ENCODE results near the gene AMTN.

The AMTN gene

DNA sequence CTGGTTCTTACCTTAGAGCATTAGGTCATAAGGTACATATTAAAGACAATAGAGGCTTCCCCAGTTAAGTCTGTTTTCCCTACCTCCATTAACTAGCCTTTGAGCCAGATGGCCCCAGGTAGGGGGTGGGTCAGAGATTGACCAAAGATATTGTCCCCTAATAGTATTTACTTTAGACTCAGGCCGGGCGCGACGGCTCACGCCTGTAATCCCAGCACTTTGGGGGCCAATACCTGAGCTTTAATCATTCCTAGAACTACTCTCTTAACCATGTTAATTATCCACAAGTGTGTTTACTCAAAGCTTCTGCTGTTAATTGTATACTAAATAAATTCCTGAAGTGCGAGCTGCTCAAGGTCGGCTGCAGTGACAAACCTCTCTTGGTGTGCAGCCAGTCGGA lies 45.7 kb downstream of the AMTN start:
- no peak for TF ChIP-seq TAF1 (IDR thresholded peaks at IDR 0.05; ENCODE audit: borderline replicate concordance, insufficient read depth, low read length)

DNA sequence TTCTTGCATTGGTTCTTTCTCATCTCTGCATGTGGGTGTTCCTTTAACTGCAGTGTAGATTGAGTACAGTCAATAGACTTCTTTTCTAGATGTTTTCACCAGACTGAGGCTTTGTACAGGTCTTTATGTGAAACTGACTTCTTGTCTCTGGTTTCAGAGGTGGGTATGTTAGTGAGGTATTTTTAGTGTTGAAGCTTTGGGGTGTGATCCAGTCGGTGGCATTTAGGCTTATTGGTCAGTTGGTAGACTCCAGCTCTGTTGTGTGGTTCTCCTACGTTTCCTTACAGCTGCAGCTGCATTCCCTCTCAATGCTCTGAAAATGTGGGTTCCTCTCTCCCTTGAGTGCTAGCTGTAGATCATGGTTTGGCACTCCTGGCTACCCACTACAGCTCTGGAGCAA lies 52.4 kb downstream of the AMTN start:
- TF ChIP-seq, protein P1, sequence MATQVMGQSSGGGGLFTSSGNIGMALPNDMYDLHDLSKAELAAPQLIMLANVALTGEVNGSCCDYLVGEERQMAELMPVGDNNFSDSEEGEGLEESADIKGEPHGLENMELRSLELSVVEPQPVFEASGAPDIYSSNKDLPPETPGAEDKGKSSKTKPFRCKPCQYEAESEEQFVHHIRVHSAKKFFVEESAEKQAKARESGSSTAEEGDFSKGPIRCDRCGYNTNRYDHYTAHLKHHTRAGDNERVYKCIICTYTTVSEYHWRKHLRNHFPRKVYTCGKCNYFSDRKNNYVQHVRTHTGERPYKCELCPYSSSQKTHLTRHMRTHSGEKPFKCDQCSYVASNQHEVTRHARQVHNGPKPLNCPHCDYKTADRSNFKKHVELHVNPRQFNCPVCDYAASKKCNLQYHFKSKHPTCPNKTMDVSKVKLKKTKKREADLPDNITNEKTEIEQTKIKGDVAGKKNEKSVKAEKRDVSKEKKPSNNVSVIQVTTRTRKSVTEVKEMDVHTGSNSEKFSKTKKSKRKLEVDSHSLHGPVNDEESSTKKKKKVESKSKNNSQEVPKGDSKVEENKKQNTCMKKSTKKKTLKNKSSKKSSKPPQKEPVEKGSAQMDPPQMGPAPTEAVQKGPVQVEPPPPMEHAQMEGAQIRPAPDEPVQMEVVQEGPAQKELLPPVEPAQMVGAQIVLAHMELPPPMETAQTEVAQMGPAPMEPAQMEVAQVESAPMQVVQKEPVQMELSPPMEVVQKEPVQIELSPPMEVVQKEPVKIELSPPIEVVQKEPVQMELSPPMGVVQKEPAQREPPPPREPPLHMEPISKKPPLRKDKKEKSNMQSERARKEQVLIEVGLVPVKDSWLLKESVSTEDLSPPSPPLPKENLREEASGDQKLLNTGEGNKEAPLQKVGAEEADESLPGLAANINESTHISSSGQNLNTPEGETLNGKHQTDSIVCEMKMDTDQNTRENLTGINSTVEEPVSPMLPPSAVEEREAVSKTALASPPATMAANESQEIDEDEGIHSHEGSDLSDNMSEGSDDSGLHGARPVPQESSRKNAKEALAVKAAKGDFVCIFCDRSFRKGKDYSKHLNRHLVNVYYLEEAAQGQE (IDR thresholded peaks at IDR 0.05; ENCODE audit: insufficient read depth in 1 of 2, low read depth in 2 of 2, low read length in 2 of 2), result no peak
- TF ChIP-seq POLR2AphosphoS5 (IDR thresholded peaks at IDR 0.05; ENCODE audit: low read depth, low read length) (no peak), SIN3A (IDR thresholded peaks at IDR 0.05; ENCODE audit: borderline replicate concordance, insufficient read depth, low read length) (no peak), FOXP2 (optimal IDR thresholded peaks at IDR 0.05; ENCODE audit: borderline replicate concordance, extremely low read depth, extremely low read length, insufficient read depth) (no peak), TAF1 (IDR thresholded peaks at IDR 0.05; ENCODE audit: borderline replicate concordance, insufficient read depth, low read length) (no peak)

DNA sequence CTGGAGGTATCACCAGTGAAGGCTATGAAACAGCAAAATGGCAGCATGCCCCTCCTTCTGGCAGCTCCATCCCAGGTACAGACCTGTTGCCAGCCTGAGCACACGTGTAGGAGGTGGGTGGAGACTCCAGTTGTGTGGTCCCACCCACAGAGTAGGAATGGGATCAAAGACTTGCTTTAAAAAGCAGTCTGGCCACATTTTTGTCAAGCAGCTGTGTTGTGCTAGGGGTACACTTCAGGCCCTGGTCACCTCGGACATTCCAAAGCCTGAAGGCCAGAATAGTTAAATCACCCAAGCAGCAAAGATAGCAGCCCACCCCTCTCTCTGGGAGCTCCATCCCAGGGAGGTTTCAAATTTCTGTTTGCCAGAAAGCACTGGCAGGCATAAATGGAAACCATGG lies 53.4 kb downstream of the AMTN start:
- TF ChIP-seq TAF1 (IDR thresholded peaks at IDR 0.05; ENCODE audit: borderline replicate concordance, insufficient read depth, low read length), result no peak
- TF ChIP-seq POLR2AphosphoS5 (IDR thresholded peaks at IDR 0.05; ENCODE audit: low read depth, low read length), result no peak
- TF ChIP-seq SIN3A (IDR thresholded peaks at IDR 0.05; ENCODE audit: borderline replicate concordance, insufficient read depth, low read length), result no peak

DNA sequence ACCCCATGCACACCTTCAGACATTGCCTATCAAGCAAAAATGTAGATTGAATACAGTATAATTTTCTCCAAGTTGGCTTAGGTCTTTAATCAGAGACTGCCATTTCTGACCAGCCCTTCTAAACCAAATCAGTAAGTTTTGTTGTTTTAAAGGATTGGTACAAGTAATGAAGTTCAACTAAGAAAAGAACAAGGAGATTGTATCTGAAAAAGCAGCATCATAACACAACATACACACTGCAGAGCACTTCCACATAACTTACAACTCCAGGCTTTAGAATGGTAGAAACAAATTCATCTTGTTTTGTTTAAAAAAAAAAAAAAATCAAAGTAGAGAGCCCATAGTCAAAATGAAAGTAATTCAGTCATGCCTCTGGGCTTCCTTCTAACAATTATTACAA lies 57.6 kb downstream of the AMTN start:
- TF ChIP-seq, protein P1 (IDR thresholded peaks at IDR 0.05; ENCODE audit: insufficient read depth in 1 of 2, low read depth in 2 of 2, low read length in 2 of 2), result no peak
- TF ChIP-seq FOXP2 (optimal IDR thresholded peaks at IDR 0.05; ENCODE audit: borderline replicate concordance, extremely low read depth, extremely low read length, insufficient read depth) (no peak), SIN3A (IDR thresholded peaks at IDR 0.05; ENCODE audit: borderline replicate concordance, insufficient read depth, low read length) (no peak), POLR2AphosphoS5 (IDR thresholded peaks at IDR 0.05; ENCODE audit: low read depth, low read length) (no peak), TAF1 (IDR thresholded peaks at IDR 0.05; ENCODE audit: borderline replicate concordance, insufficient read depth, low read length) (no peak)

DNA sequence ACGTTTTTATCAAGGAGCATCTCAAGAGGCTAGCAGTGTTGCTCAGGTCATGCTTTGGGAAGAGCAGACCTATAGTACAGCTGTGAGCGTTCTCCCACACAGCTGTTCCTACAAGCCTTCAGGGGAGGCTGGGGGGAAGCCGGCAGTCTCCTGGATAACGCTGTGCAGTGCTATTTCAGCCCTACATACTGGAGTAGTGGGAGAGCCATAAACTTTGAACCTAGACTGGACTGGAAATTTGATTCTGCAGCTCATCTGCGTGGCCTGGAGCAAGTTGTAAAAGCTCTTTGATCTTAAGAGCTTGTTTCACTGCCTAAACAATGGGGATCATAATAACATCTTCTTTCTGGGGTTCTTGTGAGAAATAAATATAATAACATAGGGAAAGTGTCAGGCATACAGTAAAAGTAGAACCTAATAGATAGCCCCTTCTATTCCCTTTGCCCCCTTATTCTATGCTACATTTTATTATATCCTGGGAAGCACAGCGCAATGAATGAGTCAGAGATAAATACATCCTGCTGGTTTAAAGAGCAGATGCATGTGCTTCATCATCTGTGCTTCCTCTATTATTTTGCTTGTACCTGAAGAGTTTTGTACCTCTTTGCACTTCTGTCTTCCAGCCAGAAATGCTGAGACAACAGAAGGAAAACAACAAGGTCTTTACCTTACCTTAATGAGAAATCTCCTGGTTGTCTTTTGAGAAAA lies 59.0 kb downstream of the AMTN start:
- TF ChIP-seq, protein P1 (IDR thresholded peaks at IDR 0.05; ENCODE audit: insufficient read depth in 1 of 2, low read depth in 2 of 2, low read length in 2 of 2), result no peak
- TF ChIP-seq FOXP2 (optimal IDR thresholded peaks at IDR 0.05; ENCODE audit: borderline replicate concordance, extremely low read depth, extremely low read length, insufficient read depth) (no peak), TAF1 (IDR thresholded peaks at IDR 0.05; ENCODE audit: borderline replicate concordance, insufficient read depth, low read length) (no peak), SIN3A (IDR thresholded peaks at IDR 0.05; ENCODE audit: borderline replicate concordance, insufficient read depth, low read length) (no peak), POLR2AphosphoS5 (IDR thresholded peaks at IDR 0.05; ENCODE audit: low read depth, low read length) (no peak)

DNA sequence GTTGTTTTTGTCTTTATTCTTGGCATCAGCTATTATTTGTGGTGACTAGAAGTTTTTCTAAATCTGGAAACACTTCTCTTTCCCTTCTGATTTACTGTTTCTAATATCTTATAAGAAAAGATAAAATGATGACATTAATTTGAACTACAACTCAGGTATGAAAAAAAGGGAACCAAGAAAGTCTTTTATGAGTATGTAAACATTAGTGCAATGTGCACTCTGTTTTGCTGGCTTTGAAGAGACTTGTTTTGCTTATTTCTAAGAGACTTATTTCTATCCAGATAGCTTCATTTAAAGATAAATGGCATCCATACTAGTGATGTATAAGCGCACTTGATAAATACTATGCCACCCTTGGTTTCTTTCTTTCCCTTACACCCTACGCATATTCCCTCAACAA lies 63.6 kb downstream of the AMTN start:
- TF ChIP-seq SIN3A (IDR thresholded peaks at IDR 0.05; ENCODE audit: borderline replicate concordance, insufficient read depth, low read length) (no peak), FOXP2 (optimal IDR thresholded peaks at IDR 0.05; ENCODE audit: borderline replicate concordance, extremely low read depth, extremely low read length, insufficient read depth) (no peak), TAF1 (IDR thresholded peaks at IDR 0.05; ENCODE audit: borderline replicate concordance, insufficient read depth, low read length) (no peak), POLR2AphosphoS5 (IDR thresholded peaks at IDR 0.05; ENCODE audit: low read depth, low read length) (no peak)
- TF ChIP-seq, protein P1 (IDR thresholded peaks at IDR 0.05; ENCODE audit: insufficient read depth in 1 of 2, low read depth in 2 of 2, low read length in 2 of 2), result no peak

All from PFSK-1 (cell line).